Loucy (cell line): Measurements from ENCODE around the gene MRTO4.

Source experiments
- H2AFZ ChIP-seq: fragments of 200-600 bp; sonication (generic); 2 replicates; pipeline ENCODE4 v1.6.0; 2016; ENCODE audit warnings: antibody characterized with exemption, mild to moderate bottlenecking, low read length, moderate library complexity
- H3F3A ChIP-seq: fragments of 200-600 bp; 2 replicates; pipeline ENCODE4 v1.6.0; 2016; ENCODE audit warnings: antibody characterized with exemption, low read depth, mild to moderate bottlenecking
- H3K27me3 ChIP-seq: fragments of 200-600 bp; sonication (generic); 2 replicates; pipeline ENCODE4 v1.6.1; 2014; ENCODE audit warnings: low read length, mild to moderate bottlenecking; ENCODE audit not compliant: insufficient read depth, poor library complexity, severe bottlenecking
- H3K36me3 ChIP-seq: fragments of 200-600 bp; sonication (generic); 2 replicates; pipeline ENCODE4 v1.6.1; 2016; ENCODE audit warnings: low read length; ENCODE audit not compliant: insufficient read depth
- H3K4me1 ChIP-seq: fragments of 200-600 bp; sonication (generic); 2 replicates; pipeline ENCODE4 v1.5.1; 2014; ENCODE audit warnings: low read length, mild to moderate bottlenecking; ENCODE audit not compliant: insufficient read depth, poor library complexity, severe bottlenecking
- H3K4me2 ChIP-seq: fragments of 200-600 bp; sonication (generic); 2 replicates; pipeline ENCODE4 v1.6.0; 2014; ENCODE audit warnings: antibody characterized with exemption, low read length, low read depth, mild to moderate bottlenecking; ENCODE audit not compliant: poor library complexity, severe bottlenecking
- H3K4me3 ChIP-seq: fragments of 200-600 bp; sonication (generic); 2 replicates; pipeline ENCODE4 v1.5.1; 2014; ENCODE audit warnings: low read length, mild to moderate bottlenecking, mixed read lengths; ENCODE audit not compliant: poor library complexity, severe bottlenecking
- H3K79me2 ChIP-seq: fragments of 200-600 bp; sonication (generic); 2 replicates; pipeline ENCODE4 v1.6.1; 2014; ENCODE audit warnings: low read length; ENCODE audit not compliant: insufficient read depth
- H3K9ac ChIP-seq: fragments of 200-600 bp; sonication (generic); 2 replicates; pipeline ENCODE4 v1.6.0; 2014; ENCODE audit warnings: mild to moderate bottlenecking, low read depth, low read length, moderate library complexity; ENCODE audit not compliant: poor library complexity, severe bottlenecking
- H3K9me2 ChIP-seq: fragments of 200-600 bp; sonication (generic); replicated peaks from 2 replicates; pipeline ENCODE4 v1.6.1; 2016; ENCODE audit warnings: low read depth, low read length, mixed read lengths
- H3K9me3 ChIP-seq: fragments of 200-600 bp; sonication (generic); 2 replicates; pipeline ENCODE4 v1.6.1; 2014; ENCODE audit warnings: mild to moderate bottlenecking, antibody characterized with exemption, low read length, low read depth; ENCODE audit not compliant: insufficient read depth
- H4K20me1 ChIP-seq: fragments of 200-600 bp; sonication (generic); 2 replicates; pipeline ENCODE4 v1.6.0; 2014; ENCODE audit warnings: antibody characterized with exemption, low read length, mild to moderate bottlenecking; ENCODE audit not compliant: insufficient read depth, poor library complexity, severe bottlenecking
- CTCF ChIP-seq: fragments of 200-600 bp; sonication (generic); conservative IDR thresholded peaks from 2 replicates; pipeline ENCODE4 v1.5.1; 2014; ENCODE audit warnings: mild to moderate bottlenecking, antibody characterized with exemption, low read length
- EZH2phosphoT487 ChIP-seq: fragments of 200-600 bp; IDR thresholded peaks from 2 replicates; pipeline ENCODE4 v1.6.1; 2018; ENCODE audit warnings: antibody characterized with exemption, mild to moderate bottlenecking, moderate library complexity, borderline replicate concordance

MRTO4 gene

DNA sequence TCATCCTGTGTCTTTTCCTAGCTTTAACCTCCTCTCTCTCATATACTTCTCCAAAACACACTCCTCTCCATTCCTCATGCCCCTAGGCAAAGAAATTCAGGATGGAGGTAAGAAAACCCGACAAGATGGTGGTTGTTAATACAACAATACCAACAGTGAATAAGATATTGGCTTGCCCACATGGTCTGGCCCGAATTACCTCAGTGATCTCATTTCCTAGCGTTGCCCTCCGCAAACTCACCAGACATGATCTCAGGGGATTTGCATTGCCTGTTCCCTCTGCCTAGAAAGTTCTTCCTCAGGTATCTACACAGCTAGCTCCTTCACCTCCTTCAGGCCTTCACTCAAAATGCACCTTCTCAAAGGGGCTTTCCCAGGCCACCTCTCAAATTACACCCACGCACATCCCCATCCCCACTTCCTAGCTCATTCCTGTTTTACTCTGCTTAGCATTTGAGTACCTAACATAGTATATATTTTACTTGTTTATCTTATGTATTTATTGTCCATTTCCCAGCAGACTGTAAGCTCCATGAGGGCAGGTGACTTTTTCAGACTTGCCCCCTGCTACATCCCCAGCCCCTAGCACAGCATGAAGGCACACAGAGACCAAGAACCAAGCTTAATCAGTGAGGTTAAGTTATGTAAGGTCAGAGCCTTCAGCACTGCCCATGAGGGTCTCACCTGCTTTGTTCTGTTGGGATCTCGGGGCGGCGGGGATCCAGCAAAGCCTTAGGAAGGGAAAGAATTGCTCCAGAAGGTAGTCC, 31.3 kb upstream of the MRTO4 start:
- H3K27me3 ChIP-seq: no peaks in the 10 kb centered on the region
- H3K4me1 ChIP-seq: peaks cover 9% of the 10 kb centered on the region
- peaks cover 80% of the 10 kb centered on the region; the same call in 1 of the 2 replicates for H3K36me3 ChIP-seq
- no peak overlapping the region for H2AFZ ChIP-seq
- H3K4me2 ChIP-seq: no peak overlapping the region
- H3K4me3 ChIP-seq: no peak overlapping the region
- H3K9me2 ChIP-seq: no peaks in the 10 kb centered on the region
- no peaks in the 10 kb centered on the region for H3F3A ChIP-seq
- TF ChIP-seq EZH2phosphoT487 (no peak), CTCF (no peak)
- no peak overlapping the region for H3K9ac ChIP-seq
- no peaks in the 10 kb centered on the region for H3K9me3 ChIP-seq
- no peaks in the 10 kb centered on the region for H4K20me1 ChIP-seq
- H3K79me2 ChIP-seq: peaks cover 14% of the 10 kb centered on the region; the same call in 1 of the 2 replicates

DNA sequence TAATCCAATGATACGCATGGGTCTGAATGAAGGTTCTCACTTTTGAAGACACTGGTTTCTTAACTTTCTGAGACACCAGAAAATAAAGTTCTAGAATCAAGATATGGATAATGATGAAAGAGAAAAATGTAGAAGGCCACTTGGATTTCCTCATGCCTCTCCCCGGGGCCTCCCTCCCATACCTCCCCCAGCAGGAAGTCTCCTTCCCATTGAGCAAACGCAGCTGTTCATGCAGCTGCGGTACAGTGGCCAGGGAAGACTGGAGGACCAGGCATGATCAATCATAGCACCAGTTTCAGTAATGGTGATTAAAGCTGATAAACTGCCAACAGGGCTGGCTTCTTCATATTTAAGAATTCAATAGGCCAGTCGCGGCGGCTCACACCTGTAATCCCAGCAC, 30.6 kb upstream of the MRTO4 start:
- Histone ChIP-seq H3K27me3 (no peaks in the 10 kb centered on the region), H3K4me3 (no peak overlapping the region), H3K4me1 (peaks cover 6% of the 10 kb centered on the region), H2AFZ (no peak overlapping the region), H4K20me1 (no peaks in the 10 kb centered on the region), H3F3A (no peaks in the 10 kb centered on the region), H3K9me2 (no peaks in the 10 kb centered on the region), H3K9me3 (no peaks in the 10 kb centered on the region), H3K79me2 (peaks cover 8% of the 10 kb centered on the region; the same call in 1 of the 2 replicates), H3K4me2 (no peak overlapping the region), H3K36me3 (peaks cover 87% of the 10 kb centered on the region; the same call in 1 of the 2 replicates), H3K9ac (no peak overlapping the region)
- TF ChIP-seq CTCF (no peak), EZH2phosphoT487 (no peak)

DNA sequence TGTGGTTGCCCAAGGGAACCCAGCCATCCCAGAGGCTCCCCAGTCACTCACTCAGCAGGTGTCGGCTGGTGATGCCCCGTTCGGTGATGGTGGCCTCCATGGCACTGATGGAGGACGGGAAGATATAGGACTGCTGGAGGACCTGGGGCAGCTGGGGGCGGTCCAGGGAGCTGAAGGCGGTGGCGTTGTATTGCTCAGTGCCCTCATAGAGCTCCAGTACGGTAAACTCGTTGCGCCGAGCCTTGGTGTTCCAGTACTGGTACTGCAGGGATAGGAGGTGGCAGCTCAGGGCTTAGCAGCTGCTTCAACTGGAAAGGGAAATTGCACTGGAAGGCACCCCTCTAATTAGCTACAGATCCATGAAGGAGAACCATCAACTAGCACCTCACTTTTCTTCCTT, 29.0 kb upstream of the MRTO4 start:
- Histone ChIP-seq H3K4me2 (no peak overlapping the region), H3K9ac (no peak overlapping the region), H3F3A (no peaks in the 10 kb centered on the region), H2AFZ (no peak overlapping the region), H3K4me3 (no peak overlapping the region), H3K79me2 (no peaks in the 10 kb centered on the region), H3K4me1 (peaks cover 5% of the 10 kb centered on the region), H3K9me2 (no peaks in the 10 kb centered on the region), H3K9me3 (no peaks in the 10 kb centered on the region), H3K36me3 (peaks cover 91% of the 10 kb centered on the region; the same call in 1 of the 2 replicates), H3K27me3 (no peaks in the 10 kb centered on the region), H4K20me1 (no peaks in the 10 kb centered on the region)
- no peak for TF ChIP-seq EZH2phosphoT487
- TF ChIP-seq CTCF: no peak
